Measurements from ENCODE around the gene SRPK1.
"Not testable (repeated sequence)": the region's sequence is repeated elsewhere in the genome, so short reads cannot be mapped to it uniquely, and the experiment has no call there.

DNA sequence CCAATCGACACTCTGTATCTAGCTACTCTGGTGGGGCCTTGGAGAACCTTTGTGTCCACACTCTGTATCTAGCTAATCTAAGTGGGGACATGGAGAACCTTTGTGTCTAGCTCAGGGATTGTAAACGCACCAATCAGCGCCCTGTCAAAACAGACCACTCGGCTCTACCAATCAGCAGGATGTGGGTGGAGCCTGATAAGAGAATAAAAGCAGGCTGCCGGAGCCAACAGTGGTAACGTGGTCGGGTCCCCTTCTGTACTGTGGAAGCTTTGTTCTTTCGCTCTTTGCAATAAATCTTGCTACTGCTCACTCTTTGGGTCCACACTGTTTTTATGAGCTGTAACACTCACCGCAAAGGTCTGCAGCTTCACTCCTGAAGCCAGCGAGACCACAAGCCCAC, 11.0 kb upstream of the SRPK1 start:
- TF ChIP-seq, protein P1, sequence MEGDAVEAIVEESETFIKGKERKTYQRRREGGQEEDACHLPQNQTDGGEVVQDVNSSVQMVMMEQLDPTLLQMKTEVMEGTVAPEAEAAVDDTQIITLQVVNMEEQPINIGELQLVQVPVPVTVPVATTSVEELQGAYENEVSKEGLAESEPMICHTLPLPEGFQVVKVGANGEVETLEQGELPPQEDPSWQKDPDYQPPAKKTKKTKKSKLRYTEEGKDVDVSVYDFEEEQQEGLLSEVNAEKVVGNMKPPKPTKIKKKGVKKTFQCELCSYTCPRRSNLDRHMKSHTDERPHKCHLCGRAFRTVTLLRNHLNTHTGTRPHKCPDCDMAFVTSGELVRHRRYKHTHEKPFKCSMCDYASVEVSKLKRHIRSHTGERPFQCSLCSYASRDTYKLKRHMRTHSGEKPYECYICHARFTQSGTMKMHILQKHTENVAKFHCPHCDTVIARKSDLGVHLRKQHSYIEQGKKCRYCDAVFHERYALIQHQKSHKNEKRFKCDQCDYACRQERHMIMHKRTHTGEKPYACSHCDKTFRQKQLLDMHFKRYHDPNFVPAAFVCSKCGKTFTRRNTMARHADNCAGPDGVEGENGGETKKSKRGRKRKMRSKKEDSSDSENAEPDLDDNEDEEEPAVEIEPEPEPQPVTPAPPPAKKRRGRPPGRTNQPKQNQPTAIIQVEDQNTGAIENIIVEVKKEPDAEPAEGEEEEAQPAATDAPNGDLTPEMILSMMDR (IDR thresholded peaks at IDR 0.05 in 4 of 5, conservative IDR thresholded peaks at IDR 0.05 in 1 of 5) = not testable (repeated sequence)
- TF ChIP-seq POLR2A (IDR thresholded peaks at IDR 0.05) = not testable (repeated sequence)

All from gastrocnemius medialis (tissue), 4 donors.